AML-193 (cell line): Measurements from ENCODE around the gene ROBO2.
A peak's percentile ranks its signal among the peaks of the same experiment; 100 is the strongest.

Source experiments
- DNase-seq, 2 experiments: peaks; one replicate each; lab custom pipeline; 2025; lab: John Stamatoyannopoulos, UW

Gene ROBO2

GRCh38 chr3:77189258-77189657 lies 149.4 kb downstream of the ROBO2 start:
- no peak for DNase-seq

- no peak for DNase-seq
Observed at GRCh38 chr3:77189684-77190083, 149.8 kb downstream of the ROBO2 start.

- DNase-seq, result no peak
Observed at GRCh38 chr3:77190374-77190773, 150.5 kb downstream of the ROBO2 start.

GRCh38 chr3:77191014-77191413 lies 151.1 kb downstream of the ROBO2 start:
- DNase-seq, result no peak

- no peak for DNase-seq
Observed at GRCh38 chr3:77191640-77192039, 151.7 kb downstream of the ROBO2 start.

GRCh38 chr3:77195766-77196545 lies 156.1 kb downstream of the ROBO2 start:
- DNase-seq, result no peak

GRCh38 chr3:77197408-77197807 lies 157.5 kb downstream of the ROBO2 start:
- no peak for DNase-seq

GRCh38 chr3:77203851-77204250 lies 164.0 kb downstream of the ROBO2 start:
- DNase-seq, result no peak

- no peak for DNase-seq
Observed at GRCh38 chr3:77204788-77205187, 164.9 kb downstream of the ROBO2 start.

- DNase-seq, result no peak
Observed at GRCh38 chr3:77207753-77208152, 167.9 kb downstream of the ROBO2 start.

- no peak for DNase-seq
Observed at GRCh38 chr3:77222701-77223100, 182.8 kb downstream of the ROBO2 start.

GRCh38 chr3:77227567-77227966 lies 187.7 kb downstream of the ROBO2 start:
- DNase-seq, result no peak

- DNase-seq, result no peak
Observed at GRCh38 chr3:77232557-77232956, 192.7 kb downstream of the ROBO2 start.

GRCh38 chr3:77234004-77234403 lies 194.1 kb downstream of the ROBO2 start:
- DNase-seq, result no peak

- no peak for DNase-seq
Observed at GRCh38 chr3:77236118-77236517, 196.2 kb downstream of the ROBO2 start.

- DNase-seq, result no peak
Observed at GRCh38 chr3:77240072-77240650, 200.3 kb downstream of the ROBO2 start.

- no peak for DNase-seq
Observed at GRCh38 chr3:77242371-77242770, 202.5 kb downstream of the ROBO2 start.

- DNase-seq, result no peak
Observed at GRCh38 chr3:77244981-77245380, 205.1 kb downstream of the ROBO2 start.

- no peak for DNase-seq
Observed at GRCh38 chr3:77247061-77247460, 207.2 kb downstream of the ROBO2 start.

- no peak for DNase-seq
Observed at GRCh38 chr3:77247817-77248216, 207.9 kb downstream of the ROBO2 start.

GRCh38 chr3:77248420-77248819 lies 208.5 kb downstream of the ROBO2 start:
- no peak for DNase-seq

GRCh38 chr3:77251136-77251535 lies 211.2 kb downstream of the ROBO2 start:
- no peak for DNase-seq

- peak; percentile 48 to 71 for DNase-seq
Observed at GRCh38 chr3:77254967-77255831, 215.3 kb downstream of the ROBO2 start.
